ENCODE measurements around the gene NCOA5. TPM values are rescaled to one million over a fixed set of nuclear protein-coding genes. Genes with fewer than 3 reads are reported as not detected.

Gene NCOA5
- total RNA-seq, 1 donor from 2014 or later: 46.4 TPM

DNA sequence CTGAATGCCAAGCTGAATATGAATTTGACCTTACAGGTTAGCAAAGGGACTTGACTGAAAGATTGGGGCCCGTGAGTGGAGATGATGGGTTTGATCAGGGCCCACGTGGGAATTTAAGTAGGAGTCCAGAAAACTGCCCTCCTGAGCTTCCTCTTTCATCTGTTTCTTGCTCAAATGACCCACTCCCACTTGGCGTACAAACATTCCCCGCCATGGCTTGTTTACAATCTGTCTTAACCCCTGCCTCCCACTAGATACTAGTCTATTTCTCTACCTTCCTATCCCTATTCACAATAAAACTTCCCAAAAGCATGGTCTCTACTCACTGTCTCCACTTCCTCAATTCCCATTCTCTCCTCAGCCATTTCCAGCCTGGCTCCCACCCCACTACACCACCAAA, 71.7 kb downstream of the NCOA5 start:
- POLR2A ChIA-PET: interaction anchor here (0.7 kb wide), 1 partner anchor 47 kb away, joined by 3 read pairs; no protein-coding TSS in a partner anchor
- H3K36me3 Mint-ChIP-seq (ENCODE audit: low read depth): no peaks in the 10 kb centered on the region
- CTCF ChIA-PET: interaction anchor here (1.6 kb wide), 1 partner anchor 31 kb away, joined by 3 read pairs; no protein-coding TSS in a partner anchor
- H3K27ac Mint-ChIP-seq: no peak overlapping the region
- no peak overlapping the region for H3K4me3 Mint-ChIP-seq
- TF ChIP-seq, protein P1, sequence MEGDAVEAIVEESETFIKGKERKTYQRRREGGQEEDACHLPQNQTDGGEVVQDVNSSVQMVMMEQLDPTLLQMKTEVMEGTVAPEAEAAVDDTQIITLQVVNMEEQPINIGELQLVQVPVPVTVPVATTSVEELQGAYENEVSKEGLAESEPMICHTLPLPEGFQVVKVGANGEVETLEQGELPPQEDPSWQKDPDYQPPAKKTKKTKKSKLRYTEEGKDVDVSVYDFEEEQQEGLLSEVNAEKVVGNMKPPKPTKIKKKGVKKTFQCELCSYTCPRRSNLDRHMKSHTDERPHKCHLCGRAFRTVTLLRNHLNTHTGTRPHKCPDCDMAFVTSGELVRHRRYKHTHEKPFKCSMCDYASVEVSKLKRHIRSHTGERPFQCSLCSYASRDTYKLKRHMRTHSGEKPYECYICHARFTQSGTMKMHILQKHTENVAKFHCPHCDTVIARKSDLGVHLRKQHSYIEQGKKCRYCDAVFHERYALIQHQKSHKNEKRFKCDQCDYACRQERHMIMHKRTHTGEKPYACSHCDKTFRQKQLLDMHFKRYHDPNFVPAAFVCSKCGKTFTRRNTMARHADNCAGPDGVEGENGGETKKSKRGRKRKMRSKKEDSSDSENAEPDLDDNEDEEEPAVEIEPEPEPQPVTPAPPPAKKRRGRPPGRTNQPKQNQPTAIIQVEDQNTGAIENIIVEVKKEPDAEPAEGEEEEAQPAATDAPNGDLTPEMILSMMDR (IDR thresholded peaks at IDR 0.05): no peak
- intact Hi-C loops (cut with micrococcal nuclease): no loop called here
- no peaks in the 10 kb centered on the region for H3K9me3 Mint-ChIP-seq
- no peak for DNase-seq
- H3K27me3 Mint-ChIP-seq: peaks cover 19% of the 10 kb centered on the region
- H3K4me1 Mint-ChIP-seq: peaks cover 32% of the 10 kb centered on the region
- no peak for ATAC-seq (ENCODE audit: low read depth)

DNA sequence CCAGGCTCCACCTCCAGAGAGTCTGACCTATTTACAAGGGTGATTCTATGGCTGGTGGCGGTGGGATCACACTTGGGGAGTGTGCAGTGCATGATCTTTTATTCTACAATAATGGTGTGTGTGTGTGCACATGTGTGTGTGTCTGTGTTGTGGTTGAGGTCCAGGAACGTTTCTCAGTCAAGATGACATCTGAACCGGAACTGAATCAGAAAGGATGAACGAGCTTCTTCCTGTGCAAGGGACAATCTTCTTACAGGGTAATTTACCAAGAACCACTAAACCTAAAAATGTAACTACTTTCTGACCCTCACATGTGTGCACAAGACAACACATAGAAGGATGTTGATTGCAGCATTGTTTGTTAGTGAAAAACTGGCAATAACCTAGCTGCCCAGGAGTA, 72.5 kb downstream of the NCOA5 start:
- Mint-ChIP-seq H3K4me3 (no peak overlapping the region), H3K27me3 (peaks cover 27% of the 10 kb centered on the region), H3K36me3 (ENCODE audit: low read depth) (no peaks in the 10 kb centered on the region), H3K27ac (no peak overlapping the region), H3K4me1 (peaks cover 32% of the 10 kb centered on the region), H3K9me3 (no peaks in the 10 kb centered on the region)
- DNase-seq: no peak
- ChIA-PET POLR2A (interaction anchor here (0.5 to 0.7 kb wide), 2 partner anchors 211 to 1498 kb away, joined by 3 read pairs; no protein-coding TSS in a partner anchor), CTCF (interaction anchor here (1.6 kb wide), 1 partner anchor 30 kb away, joined by 3 read pairs; no protein-coding TSS in a partner anchor)
- TF ChIP-seq, protein P1 (IDR thresholded peaks at IDR 0.05): no peak
- ATAC-seq (ENCODE audit: low read depth): no peak
- intact Hi-C loops (cut with micrococcal nuclease): no loop called here

DNA sequence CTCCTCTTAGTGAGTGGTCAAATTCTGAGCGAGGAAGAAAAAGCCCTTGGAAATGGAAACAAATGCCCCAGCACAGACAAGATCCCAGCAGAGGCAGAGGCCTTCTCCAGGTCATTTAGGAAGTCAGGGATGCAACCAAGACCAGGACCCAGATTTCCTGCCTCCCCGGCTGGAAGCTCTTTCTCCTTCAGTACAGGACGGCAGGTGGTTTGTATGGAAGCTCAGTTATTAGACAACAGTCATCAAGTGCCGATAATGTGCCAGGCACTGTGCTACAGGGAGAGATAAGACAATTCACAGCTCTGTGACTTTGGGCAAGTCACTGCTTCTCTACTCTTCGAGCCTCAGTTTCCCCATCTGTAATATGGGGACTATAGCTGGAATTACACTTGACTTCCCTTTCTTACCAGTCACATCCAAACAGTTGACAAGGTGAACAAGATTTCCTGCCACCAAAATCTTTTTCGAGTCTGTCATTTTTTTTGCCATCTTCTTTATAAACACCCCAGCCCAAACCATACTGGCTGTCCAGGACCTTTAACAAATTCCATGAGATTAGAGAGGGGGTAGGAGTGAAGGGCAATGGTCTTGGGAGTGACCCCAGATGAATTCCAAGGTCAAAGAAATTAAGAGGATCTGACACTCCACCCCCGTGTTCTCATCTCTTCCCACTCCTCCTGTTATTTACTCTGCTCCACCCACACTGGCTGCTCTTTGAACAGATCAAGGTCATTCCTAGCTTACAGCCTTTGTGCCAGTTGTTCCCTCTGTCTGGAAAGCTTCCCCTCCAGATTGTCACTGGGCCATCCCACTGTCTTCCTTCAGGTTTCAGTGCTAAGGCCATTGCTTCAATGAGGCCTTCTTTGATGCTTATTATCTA, 75.0 kb downstream of the NCOA5 start:
- TF ChIP-seq, protein P1 (IDR thresholded peaks at IDR 0.05): no peak
- ChIA-PET CTCF (interaction anchor here (0.7 to 5.0 kb wide), 18 partner anchors 8 to 667 kb away, joined by 3 to 54 read pairs (median 3); no protein-coding TSS in a partner anchor), POLR2A (interaction anchor here (0.8 to 1.3 kb wide), 2 partner anchors 79 to 106 kb away, joined by 3 to 6 read pairs; no protein-coding TSS in a partner anchor)
- DNase-seq (no peak), ATAC-seq (ENCODE audit: low read depth) (no peak)
- no peaks in the 10 kb centered on the region for H3K36me3 Mint-ChIP-seq (ENCODE audit: low read depth)
- intact Hi-C loops (cut with micrococcal nuclease): loop anchor here (1.0 to 5.0 kb wide), 6 partner anchors 9 to 192 kb away; no protein-coding TSS in a partner anchor
- H3K9me3 Mint-ChIP-seq: no peaks in the 10 kb centered on the region
- H3K27me3 Mint-ChIP-seq: peaks cover 39% of the 10 kb centered on the region
- peak overlapping the region; percentile 53 for H3K27ac Mint-ChIP-seq
- peaks cover 39% of the 10 kb centered on the region for H3K4me1 Mint-ChIP-seq
- peak overlapping the region; percentile 16 for H3K4me3 Mint-ChIP-seq

DNA sequence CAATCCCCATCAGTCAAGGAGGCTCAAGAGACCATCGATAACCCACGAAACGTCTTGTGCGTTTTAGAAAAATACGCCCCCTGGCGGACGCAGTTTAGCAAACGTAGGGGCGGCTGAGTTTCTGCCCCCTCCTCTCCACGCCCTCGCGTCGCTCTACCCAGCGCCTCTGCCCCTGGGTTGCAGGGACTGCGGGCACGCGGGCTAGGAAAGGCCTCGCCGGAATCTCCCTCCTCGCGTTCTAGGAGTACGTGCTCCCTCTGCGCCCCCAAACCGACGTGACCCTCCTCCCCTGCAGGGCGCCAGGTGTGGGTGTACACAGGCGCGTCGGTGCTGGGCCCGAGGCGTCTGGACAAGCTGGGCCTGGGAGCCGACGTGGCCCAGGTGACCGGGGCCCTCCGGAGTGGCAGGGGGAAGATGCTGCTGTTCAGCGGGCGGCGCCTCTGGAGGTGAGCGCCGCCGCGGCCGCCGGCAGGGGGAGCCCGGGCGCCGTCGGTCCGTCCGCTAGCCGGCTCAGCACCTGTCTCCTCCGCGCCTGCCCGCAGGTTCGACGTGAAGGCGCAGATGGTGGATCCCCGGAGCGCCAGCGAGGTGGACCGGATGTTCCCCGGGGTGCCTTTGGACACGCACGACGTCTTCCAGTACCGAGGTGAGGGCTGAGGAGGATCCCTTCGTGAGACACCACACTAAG, 75.8 kb downstream of the NCOA5 start:
- H3K27ac Mint-ChIP-seq: peak overlapping the region; percentile 53
- DNase-seq (peak; percentile 73), ATAC-seq (ENCODE audit: low read depth) (peak; percentile 90)
- H3K27me3 Mint-ChIP-seq: peaks cover 47% of the 10 kb centered on the region
- H3K4me3 Mint-ChIP-seq: peak overlapping the region; percentile 16
- CTCF ChIA-PET: interaction anchor here (0.7 to 5.0 kb wide), 20 partner anchors 9 to 668 kb away, joined by 3 to 54 read pairs (median 4); no protein-coding TSS in a partner anchor
- TF ChIP-seq, protein P1 (IDR thresholded peaks at IDR 0.05): peak; percentile 44
- intact Hi-C loops (cut with micrococcal nuclease): loop anchor here (1.0 to 5.0 kb wide), 7 partner anchors 9 to 192 kb away; no protein-coding TSS in a partner anchor
- H3K4me1 Mint-ChIP-seq: peaks cover 47% of the 10 kb centered on the region
- POLR2A ChIA-PET: interaction anchor here (0.8 to 2.0 kb wide), 4 partner anchors 27 to 106 kb away, joined by 3 to 11 read pairs (median 4); no protein-coding TSS in a partner anchor
- H3K36me3 Mint-ChIP-seq (ENCODE audit: low read depth): no peaks in the 10 kb centered on the region
- no peaks in the 10 kb centered on the region for H3K9me3 Mint-ChIP-seq
